A673 (cell line): ENCODE data around the gene REG3A.

Source experiments
- EZH2 ChIP-seq: fragments of 200-600 bp; sonication (generic); IDR thresholded peaks from 2 replicates; pipeline ENCODE4 v1.6.1; 2017; ENCODE audit warnings: borderline replicate concordance, low read depth, mild to moderate bottlenecking, mixed read lengths, antibody characterized with exemption, low read length; ENCODE audit not compliant: poor library complexity, severe bottlenecking
- TF ChIP-seq, protein P1 (sequence below): fragments of 300-800, 200-600 bp; sonication (generic); conservative IDR thresholded peaks from 2 replicates; pipeline ENCODE4 v1.5.1; 2017; ENCODE audit warnings: low read depth, mild to moderate bottlenecking, antibody characterized with exemption, low read length, moderate library complexity, mixed read lengths

- TF ChIP-seq, protein P1, sequence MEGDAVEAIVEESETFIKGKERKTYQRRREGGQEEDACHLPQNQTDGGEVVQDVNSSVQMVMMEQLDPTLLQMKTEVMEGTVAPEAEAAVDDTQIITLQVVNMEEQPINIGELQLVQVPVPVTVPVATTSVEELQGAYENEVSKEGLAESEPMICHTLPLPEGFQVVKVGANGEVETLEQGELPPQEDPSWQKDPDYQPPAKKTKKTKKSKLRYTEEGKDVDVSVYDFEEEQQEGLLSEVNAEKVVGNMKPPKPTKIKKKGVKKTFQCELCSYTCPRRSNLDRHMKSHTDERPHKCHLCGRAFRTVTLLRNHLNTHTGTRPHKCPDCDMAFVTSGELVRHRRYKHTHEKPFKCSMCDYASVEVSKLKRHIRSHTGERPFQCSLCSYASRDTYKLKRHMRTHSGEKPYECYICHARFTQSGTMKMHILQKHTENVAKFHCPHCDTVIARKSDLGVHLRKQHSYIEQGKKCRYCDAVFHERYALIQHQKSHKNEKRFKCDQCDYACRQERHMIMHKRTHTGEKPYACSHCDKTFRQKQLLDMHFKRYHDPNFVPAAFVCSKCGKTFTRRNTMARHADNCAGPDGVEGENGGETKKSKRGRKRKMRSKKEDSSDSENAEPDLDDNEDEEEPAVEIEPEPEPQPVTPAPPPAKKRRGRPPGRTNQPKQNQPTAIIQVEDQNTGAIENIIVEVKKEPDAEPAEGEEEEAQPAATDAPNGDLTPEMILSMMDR: no peak
- no peak for TF ChIP-seq EZH2
Measured at GRCh38 chr2:79129804-79130203, 29.7 kb downstream of the REG3A start.
